NCI-H524 (cell line): ENCODE measurements around the gene MGP.
A peak's percentile ranks its signal among the peaks of the same experiment; 100 is the strongest.

Source experiments
- DNase-seq, 2 experiments: peaks; one replicate each; lab custom pipeline; 2025; lab: John Stamatoyannopoulos, UW

The MGP gene

DNA sequence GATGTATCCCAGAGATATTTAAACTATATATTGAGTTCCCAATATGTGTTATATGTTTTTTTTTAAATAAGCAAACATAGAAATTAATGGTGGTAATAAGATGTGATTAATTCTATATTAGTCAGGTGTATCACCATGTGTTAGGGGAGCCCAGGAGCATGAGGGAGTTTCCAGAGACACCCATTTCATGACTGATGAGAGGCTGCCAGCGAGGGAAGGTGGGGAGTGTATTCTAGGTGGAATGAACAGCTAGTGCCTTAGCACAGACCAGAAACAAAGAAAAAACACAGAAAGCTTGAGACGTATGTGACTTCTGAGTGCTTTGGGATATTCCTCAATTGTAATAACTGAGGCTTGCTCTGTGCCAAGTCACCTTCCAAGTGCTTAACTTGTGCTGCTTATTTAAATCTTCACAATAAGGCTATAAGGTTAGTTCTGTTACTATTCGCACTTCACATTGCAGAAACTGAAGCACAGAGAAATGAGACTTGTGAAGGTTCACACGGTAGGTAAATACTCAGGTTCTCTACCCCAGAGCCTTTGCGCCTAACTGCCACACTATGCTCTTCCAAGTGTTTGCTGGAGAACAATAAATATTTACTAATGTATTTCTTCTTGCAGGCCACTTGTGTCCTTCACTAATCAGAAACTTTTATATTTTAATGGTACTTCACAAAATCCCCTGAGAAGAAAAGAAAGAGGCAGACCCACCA is 17.9 kb upstream of the MGP start:
- no peak for DNase-seq

DNA sequence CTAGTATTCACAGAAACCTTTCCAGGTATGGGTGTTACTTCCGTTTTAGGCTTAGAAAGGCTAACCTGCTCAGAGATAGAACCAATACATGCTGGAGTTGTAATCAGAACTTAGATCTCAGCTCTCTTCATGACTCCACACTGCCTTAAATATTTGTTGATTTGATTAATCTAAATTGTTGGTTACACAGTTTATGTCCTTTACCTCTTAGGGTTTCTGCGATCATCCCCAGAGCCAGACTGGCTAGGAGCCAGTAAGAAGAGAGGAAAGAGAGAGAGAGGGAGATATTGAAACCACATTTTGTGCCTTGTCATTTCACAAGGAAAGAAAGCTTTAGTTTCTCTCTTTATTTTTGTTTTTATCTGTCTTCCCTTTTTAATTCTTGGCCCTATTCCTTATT is 16.8 kb upstream of the MGP start:
- DNase-seq: no peak

DNA sequence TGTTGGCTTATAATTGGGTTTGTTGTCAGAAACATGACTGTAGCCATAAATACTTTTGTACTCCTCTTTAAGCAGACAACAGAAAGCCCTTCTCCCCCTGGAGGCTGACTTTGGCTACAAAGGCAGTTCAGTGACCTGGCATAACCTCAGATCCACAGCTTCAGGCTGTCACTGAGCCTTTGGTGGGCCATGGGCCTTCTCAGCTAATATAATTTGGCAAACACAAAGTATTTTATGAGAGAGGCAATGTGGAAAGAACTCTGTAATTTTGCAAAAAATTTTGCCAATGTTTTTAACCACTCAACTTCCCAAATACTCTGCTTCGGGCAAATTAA is 15.5 kb upstream of the MGP start:
- no peak for DNase-seq

DNA sequence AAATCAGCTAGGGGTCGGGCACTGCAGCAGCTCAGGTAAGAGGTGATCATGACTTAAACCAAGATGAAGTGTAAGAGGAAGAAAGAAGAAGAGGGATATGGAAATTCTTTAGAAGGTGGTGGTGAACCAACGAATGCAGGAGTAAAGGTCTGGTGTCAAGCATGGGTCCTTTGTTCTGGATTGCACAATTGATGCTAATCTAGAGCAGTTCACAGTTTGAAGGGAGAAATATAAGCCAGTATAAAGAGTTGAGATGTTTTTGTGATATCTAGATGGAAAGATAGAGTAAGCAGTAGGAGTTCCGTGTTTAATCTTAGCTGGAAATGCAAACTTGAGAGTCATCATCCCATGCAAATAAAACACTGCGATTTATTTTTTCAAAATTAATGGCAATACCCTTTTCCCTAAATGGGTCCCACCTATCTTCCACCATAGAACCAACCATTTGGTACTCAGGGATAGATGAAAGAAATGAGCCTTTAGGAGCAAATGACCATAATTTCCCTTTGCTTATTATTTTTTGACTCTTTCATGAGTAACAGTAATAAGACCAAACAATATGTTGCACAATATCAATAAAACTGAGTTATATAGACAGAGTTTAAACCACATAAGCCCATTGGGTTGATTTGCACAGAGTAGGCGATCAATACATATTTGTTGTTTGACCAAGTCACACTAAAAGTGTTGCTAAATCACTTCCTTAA is 15.0 kb upstream of the MGP start:
- DNase-seq: no peak

GRCh38 chr12:14896521-14897169 is 11.0 kb upstream of the MGP start:
- peak in 1 of 2 experiments; percentile 78 for DNase-seq

GRCh38 chr12:14893506-14894250 is 8.0 kb upstream of the MGP start:
- DNase-seq: no peak

DNA sequence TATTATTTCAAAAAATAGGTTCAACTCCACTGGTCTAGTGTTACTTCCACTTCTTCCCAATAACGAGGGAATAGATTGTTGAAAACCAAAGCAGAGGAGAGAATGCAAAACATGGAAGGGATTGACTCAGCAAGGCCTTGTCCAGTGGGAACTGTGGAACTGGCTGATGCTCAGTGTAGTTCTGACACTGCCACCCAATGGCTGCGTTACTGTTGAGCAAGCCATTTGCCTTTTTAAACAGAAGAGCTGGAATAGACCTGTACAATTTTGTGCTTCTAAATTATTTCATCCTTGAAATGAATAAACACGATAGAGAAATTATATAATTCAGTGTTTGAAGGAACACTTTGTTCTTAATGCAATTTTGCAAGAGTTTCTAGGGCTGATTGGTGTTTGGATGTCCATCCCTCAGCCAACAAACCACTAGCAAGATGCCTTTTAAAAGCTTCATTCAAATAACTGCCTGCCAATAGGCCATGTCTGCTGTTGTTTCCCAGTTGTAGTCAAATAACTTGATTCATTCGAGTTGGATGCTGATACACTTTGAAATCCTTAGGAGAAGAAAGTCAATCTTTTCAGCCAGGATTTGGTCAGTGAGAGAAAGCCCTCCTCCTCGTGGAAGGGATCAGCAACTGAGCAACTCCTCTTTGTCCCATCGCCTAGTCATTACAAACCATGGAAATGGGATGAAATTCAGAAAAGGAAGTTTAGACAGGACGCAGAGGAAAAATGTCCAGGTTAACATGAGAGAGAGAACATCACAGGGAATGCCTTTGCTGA is 7.3 kb upstream of the MGP start:
- peak in 1 of 2 experiments; percentile 17 for DNase-seq

DNA sequence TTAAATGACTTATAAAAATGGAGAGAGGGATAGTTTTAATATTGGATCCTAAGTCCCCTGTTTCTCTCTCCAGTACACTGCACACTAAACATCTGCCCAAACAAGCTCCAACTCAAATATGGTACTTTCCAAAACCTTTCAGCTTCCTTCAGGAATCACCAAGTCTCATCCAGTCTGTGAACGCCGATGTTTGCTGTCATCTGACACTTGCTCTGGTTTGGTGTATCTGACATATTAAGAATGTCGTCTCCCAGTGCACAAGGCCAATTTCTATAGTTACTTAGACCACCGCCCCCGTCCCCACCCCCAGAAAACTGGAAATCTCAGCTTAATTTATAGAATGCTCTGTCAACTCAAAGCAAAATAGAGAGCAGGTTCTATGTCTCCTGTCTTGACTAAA is 5.0 kb upstream of the MGP start:
- no peak for DNase-seq

DNA sequence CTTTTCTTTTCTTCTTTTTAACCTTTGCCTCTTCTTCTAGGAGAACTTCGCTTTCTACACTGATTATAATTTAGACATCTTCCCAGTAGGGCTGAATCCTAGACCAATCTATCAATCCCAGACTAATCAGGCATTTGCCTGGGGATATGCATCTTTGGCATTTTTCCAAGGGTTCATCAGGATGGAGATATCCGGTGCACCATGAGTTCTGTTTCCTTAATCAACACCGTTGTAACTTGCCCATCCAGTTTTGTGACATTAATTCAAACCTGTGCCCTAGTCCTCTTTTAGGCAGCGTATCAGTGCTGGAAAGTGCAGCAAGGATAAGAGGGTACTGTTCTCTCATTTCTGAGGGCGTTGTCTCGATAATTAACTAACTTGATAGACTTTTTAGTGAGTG is 617 bp upstream of the MGP start:
- DNase-seq: no peak

- peak; percentile 76 to 90 for DNase-seq
These were observed 1.2 kb downstream of the MGP start for GRCh38 chr12:14884458-14884878.

- peak; percentile 29 to 72 for DNase-seq
These were observed 2.0 kb downstream of the MGP start for GRCh38 chr12:14883686-14884085.

DNA sequence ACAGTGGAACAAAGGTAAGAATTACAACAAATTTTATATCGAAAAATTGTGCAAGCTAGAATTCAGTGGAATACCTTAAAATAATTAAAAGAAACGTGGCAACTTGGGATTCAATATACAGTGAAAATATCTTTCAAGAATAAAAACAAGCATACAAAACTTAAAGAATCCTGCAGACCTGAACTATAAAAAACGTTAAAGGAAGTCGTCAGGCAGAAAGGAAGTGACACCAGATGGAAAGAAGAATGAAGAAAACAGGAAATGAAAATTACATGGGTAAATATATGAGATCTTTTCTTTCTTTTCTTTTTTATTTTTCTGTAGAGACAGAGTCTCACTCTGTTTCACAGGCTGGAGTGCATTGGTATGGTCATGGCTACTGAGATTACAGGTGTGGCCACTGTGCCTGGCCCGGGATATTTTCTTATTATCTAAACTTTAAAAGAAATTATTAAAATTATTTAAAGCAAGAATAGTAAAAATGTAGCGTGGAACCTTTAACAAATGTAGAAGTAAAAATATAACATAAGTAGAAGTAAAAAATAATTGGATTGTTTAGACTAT is 4.7 kb downstream of the MGP start:
- no peak for DNase-seq

DNA sequence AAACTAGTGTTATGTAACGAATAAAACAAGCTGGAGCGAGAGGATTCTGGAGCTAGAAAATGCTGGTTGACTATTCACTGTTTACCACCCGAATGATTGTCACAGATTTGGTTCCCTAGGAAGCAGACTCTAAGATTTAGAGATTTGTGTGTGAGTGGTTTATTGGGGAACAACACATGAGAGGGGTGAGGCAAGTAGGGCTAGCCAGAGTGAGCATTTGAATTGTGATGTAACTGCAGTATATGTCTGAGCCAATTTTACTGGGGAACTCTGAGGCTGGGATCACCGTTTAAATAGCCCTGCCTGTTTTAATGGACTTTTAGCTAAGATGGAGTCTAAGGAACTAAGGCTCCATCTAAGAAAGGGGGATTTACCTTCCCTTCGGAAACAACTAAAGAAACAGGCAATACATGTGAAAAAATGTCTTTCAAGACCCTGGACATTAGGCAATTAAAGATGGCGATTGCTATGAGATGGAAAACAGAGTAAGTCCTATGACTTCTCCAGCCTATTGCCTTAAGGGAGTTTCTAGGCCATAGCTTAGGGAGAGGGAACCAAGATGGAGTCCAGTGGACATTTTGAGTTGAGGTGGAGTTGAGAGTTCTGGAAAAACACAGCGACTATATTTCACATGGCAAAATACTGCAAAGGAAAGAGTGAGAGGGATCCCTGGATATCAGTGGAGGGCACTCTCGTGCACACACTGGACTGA is 6.3 kb downstream of the MGP start:
- no peak for DNase-seq

GRCh38 chr12:14878488-14878887 is 7.2 kb downstream of the MGP start:
- no peak for DNase-seq

DNA sequence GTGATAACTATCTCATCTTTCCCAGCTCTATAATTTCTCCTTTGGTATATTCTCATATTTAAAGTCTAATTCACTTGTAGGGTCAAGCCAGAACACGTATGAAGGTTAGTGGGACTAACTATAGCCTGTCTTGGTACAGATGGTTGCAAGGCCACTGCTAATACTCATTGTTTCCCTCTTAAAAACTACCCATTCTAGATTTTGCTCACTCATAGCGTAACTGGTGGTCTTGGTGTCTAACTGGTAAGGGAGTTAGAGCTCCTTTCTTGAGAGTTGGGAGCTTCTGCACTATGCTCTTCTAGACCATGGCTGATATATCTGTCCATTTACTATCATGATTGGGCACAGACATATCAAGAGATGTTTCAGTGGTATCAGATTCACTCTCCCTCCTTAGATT is 8.8 kb downstream of the MGP start:
- DNase-seq: no peak

DNA sequence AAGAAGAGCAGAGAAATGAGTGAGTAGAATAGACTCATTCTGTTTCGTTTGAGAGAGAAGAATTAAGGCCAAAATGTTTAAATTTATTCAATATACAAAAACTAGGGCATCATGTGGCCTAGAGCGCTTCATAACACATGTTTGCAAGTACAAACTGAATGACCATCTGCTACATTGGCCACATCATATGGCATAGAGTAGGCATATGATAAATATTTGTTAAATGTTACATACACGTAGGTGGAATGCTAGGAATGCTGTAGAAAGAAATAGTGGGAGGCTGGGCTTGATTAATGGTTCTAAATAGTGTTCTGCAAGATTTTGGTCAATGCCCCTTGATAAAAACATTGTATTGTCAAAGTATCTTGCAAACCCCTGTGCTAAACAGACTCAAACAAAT is 10.8 kb downstream of the MGP start:
- DNase-seq: peak in 1 of 2 experiments; percentile 24

- DNase-seq: peak; percentile 5 to 77
These were observed 12.0 kb downstream of the MGP start for GRCh38 chr12:14873440-14874185.

DNA sequence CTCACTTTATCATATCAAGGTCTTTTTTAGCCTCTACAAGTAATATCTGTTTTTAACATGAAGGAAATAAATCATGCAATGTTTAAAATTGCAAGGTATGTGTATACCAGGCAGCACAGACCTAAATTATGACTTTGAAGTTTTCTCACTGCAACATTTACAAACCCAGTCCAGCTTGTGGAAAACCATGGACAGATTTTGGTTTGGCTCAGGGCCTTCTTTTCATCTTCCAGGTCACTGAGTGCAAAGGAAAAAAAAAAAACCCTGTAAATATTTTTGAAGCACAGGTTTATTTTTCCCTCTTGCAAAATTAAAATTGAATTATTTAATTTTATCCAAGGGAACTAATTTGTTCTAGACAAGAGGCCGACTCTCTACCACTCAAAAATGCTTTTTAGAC is 13.8 kb downstream of the MGP start:
- DNase-seq: no peak

GRCh38 chr12:14871247-14871646 is 14.4 kb downstream of the MGP start:
- no peak for DNase-seq

DNA sequence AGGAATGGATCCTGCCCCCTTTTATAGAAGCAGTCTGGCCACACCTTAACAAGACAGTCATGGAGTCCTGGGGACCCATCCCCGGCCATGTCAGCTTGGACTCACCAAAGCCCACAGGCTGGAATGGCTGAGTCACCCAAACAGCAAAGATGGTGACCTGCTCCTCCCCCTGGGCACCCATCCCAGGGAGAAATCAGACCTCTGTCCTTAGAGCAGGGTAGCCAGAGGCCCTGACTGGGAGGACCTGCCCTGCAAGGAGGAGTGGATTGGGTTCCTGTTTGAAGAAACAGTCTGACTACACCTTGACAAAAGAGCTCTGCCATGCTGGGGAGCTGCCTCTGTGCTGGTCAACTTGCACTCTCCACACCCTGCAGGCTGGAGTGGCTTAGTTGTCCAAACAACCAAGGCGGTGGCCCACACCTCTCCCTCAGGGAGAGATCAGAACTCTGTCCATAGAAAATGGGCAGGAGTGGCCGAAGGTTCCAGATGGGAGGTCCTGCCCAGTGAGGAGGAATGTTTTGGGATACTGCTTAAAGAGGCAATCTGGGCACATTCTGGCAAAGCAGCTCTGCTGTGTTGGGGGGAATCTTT is 16.6 kb downstream of the MGP start:
- no peak for DNase-seq
